ENCODE measurements around the gene TICAM2.

The TICAM2 gene

GRCh38 chr5:115584501-115584900, 17.8 kb downstream of the TICAM2 start:
- Histone ChIP-seq H3K9me3 (ENCODE audit: control insufficient read depth, insufficient read depth, low read length) (no peaks in the 10 kb centered on the region), H3K27me3 (ENCODE audit: control insufficient read depth, insufficient read depth, low read length) (no peaks in the 10 kb centered on the region), H3K4me1 (ENCODE audit: control insufficient read depth, insufficient read depth, low read length) (peaks cover 6% of the 10 kb centered on the region; the same call in 1 of the 2 replicates), H3K9ac (ENCODE audit: low read depth, low read length) (no peak overlapping the region), H3K27ac (ENCODE audit: low read depth, low read length) (no peak overlapping the region), H3K4me3 (ENCODE audit: low read depth, low read length) (no peak overlapping the region), H3K36me3 (ENCODE audit: control insufficient read depth, insufficient read depth, low read length) (no peaks in the 10 kb centered on the region)

GRCh38 chr5:115583474-115583873, 18.8 kb downstream of the TICAM2 start:
- H3K9ac ChIP-seq (ENCODE audit: low read depth, low read length): no peak overlapping the region
- no peaks in the 10 kb centered on the region for H3K9me3 ChIP-seq (ENCODE audit: control insufficient read depth, insufficient read depth, low read length)
- no peak overlapping the region for H3K27ac ChIP-seq (ENCODE audit: low read depth, low read length)
- no peaks in the 10 kb centered on the region for H3K27me3 ChIP-seq (ENCODE audit: control insufficient read depth, insufficient read depth, low read length)
- H3K4me3 ChIP-seq (ENCODE audit: low read depth, low read length): no peak overlapping the region
- H3K36me3 ChIP-seq (ENCODE audit: control insufficient read depth, insufficient read depth, low read length): no peaks in the 10 kb centered on the region
- H3K4me1 ChIP-seq (ENCODE audit: control insufficient read depth, insufficient read depth, low read length): peaks cover 6% of the 10 kb centered on the region; the same call in 1 of the 2 replicates

DNA sequence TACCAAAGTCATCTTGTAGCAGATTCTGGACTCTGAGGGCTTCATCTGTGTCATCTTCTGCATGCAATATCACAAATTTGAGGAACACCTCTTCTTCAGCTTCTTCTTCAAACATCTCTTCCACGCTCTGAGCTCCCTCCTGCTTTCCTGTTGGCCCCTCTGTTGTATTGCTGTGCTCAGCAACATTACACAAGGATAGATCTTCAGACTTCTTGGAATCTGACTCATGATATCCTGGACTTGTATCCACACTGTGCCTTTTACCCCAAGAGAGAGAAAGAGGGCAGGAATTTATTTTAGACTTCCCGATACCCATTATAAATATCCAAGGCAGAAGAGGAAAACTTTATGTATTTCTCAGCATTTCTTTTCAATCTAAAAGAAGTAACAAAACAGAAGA, 21.3 kb downstream of the TICAM2 start:
- no peaks in the 10 kb centered on the region for H3K9me3 ChIP-seq (ENCODE audit: control insufficient read depth, insufficient read depth, low read length)
- H3K27ac ChIP-seq (ENCODE audit: low read depth, low read length): no peak overlapping the region
- H3K36me3 ChIP-seq (ENCODE audit: control insufficient read depth, insufficient read depth, low read length): no peaks in the 10 kb centered on the region
- no peak overlapping the region for H3K9ac ChIP-seq (ENCODE audit: low read depth, low read length)
- peaks cover 6% of the 10 kb centered on the region; the same call in 1 of the 2 replicates for H3K4me1 ChIP-seq (ENCODE audit: control insufficient read depth, insufficient read depth, low read length)
- no peaks in the 10 kb centered on the region for H3K27me3 ChIP-seq (ENCODE audit: control insufficient read depth, insufficient read depth, low read length)
- no peak overlapping the region for H3K4me3 ChIP-seq (ENCODE audit: low read depth, low read length)

DNA sequence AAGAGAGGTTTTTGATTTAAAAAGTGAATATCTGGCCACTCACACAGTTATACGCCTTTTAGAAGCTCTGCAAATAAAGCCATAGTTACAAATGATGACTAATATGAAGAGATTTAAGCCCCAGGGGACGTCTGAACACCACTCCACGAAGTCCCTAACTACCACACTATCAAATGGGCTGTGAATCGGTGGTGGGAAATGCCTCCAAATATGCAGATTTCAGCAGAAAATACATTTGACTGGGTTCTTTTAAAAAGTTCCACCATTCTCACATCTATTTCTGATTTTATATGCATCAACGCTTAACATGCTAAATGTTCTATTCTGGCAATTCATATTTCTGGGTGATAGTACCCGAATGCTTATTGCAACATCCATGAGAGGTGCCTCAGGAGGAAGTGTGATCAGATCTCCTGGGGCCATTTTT, 22.5 kb downstream of the TICAM2 start:
- H3K4me3 ChIP-seq (ENCODE audit: low read depth, low read length): no peak overlapping the region
- H3K27me3 ChIP-seq (ENCODE audit: control insufficient read depth, insufficient read depth, low read length): no peaks in the 10 kb centered on the region
- no peaks in the 10 kb centered on the region for H3K9me3 ChIP-seq (ENCODE audit: control insufficient read depth, insufficient read depth, low read length)
- H3K9ac ChIP-seq (ENCODE audit: low read depth, low read length): no peak overlapping the region
- peaks cover 6% of the 10 kb centered on the region; the same call in 1 of the 2 replicates for H3K4me1 ChIP-seq (ENCODE audit: control insufficient read depth, insufficient read depth, low read length)
- H3K36me3 ChIP-seq (ENCODE audit: control insufficient read depth, insufficient read depth, low read length): no peaks in the 10 kb centered on the region
- no peak overlapping the region for H3K27ac ChIP-seq (ENCODE audit: low read depth, low read length)

GRCh38 chr5:115579216-115579615, 23.1 kb downstream of the TICAM2 start:
- H3K27me3 ChIP-seq (ENCODE audit: control insufficient read depth, insufficient read depth, low read length): no peaks in the 10 kb centered on the region
- H3K4me1 ChIP-seq (ENCODE audit: control insufficient read depth, insufficient read depth, low read length): peaks cover 8% of the 10 kb centered on the region
- no peak overlapping the region for H3K9ac ChIP-seq (ENCODE audit: low read depth, low read length)
- H3K4me3 ChIP-seq (ENCODE audit: low read depth, low read length): no peak overlapping the region
- no peaks in the 10 kb centered on the region for H3K36me3 ChIP-seq (ENCODE audit: control insufficient read depth, insufficient read depth, low read length)
- H3K9me3 ChIP-seq (ENCODE audit: control insufficient read depth, insufficient read depth, low read length): no peaks in the 10 kb centered on the region
- no peak overlapping the region for H3K27ac ChIP-seq (ENCODE audit: low read depth, low read length)

DNA sequence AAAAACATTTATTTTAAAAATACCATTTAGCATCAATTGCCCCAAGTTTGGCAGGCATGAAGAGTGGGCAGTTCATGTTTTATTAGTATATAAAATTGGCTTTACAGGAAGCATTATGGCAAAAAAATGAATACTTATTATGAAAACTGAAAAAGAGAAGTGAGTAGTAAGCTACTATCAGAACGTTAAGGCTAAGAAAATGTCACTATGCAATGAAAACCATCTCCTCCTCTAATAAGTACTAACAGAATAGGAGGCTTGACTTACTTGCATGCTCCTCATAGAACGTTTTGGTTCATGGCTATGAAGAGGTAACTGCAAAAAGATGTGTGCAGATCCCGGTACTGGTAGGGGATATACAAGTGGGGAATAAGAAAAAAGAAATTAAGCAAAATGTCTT, 23.6 kb downstream of the TICAM2 start:
- Histone ChIP-seq H3K9me3 (ENCODE audit: control insufficient read depth, insufficient read depth, low read length) (no peaks in the 10 kb centered on the region), H3K4me1 (ENCODE audit: control insufficient read depth, insufficient read depth, low read length) (peaks cover 10% of the 10 kb centered on the region), H3K27ac (ENCODE audit: low read depth, low read length) (no peak overlapping the region), H3K4me3 (ENCODE audit: low read depth, low read length) (no peak overlapping the region), H3K27me3 (ENCODE audit: control insufficient read depth, insufficient read depth, low read length) (no peaks in the 10 kb centered on the region), H3K36me3 (ENCODE audit: control insufficient read depth, insufficient read depth, low read length) (no peaks in the 10 kb centered on the region), H3K9ac (ENCODE audit: low read depth, low read length) (no peak overlapping the region)

DNA sequence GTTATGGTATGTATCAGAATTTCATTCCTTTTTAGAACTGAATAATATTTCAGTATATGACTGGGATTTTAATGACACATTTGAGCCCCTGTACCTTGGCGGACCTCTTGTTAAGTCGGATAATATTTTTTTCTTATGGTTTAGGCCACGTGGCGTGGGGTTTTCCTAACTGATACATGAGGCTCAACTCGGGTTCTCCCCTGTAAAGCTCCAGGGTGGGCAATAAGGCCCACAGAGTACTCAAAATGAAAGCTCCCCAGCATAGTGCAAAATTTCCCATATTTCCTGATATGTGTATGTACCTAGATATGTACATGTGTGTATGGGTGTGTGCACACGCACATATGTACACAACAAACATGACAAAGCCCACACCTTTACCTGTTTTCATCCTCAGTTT, 24.5 kb downstream of the TICAM2 start:
- no peaks in the 10 kb centered on the region for H3K27me3 ChIP-seq (ENCODE audit: control insufficient read depth, insufficient read depth, low read length)
- H3K36me3 ChIP-seq (ENCODE audit: control insufficient read depth, insufficient read depth, low read length): no peaks in the 10 kb centered on the region
- H3K4me3 ChIP-seq (ENCODE audit: low read depth, low read length): no peak overlapping the region
- H3K9ac ChIP-seq (ENCODE audit: low read depth, low read length): no peak overlapping the region
- peaks cover 5% of the 10 kb centered on the region; the same call in 1 of the 2 replicates for H3K4me1 ChIP-seq (ENCODE audit: control insufficient read depth, insufficient read depth, low read length)
- no peak overlapping the region for H3K27ac ChIP-seq (ENCODE audit: low read depth, low read length)
- H3K9me3 ChIP-seq (ENCODE audit: control insufficient read depth, insufficient read depth, low read length): no peaks in the 10 kb centered on the region

GRCh38 chr5:115577329-115577728, 24.9 kb downstream of the TICAM2 start:
- Histone ChIP-seq H3K4me3 (ENCODE audit: low read depth, low read length) (no peak overlapping the region), H3K4me1 (ENCODE audit: control insufficient read depth, insufficient read depth, low read length) (peaks cover 9% of the 10 kb centered on the region; the same call in 1 of the 2 replicates), H3K27ac (ENCODE audit: low read depth, low read length) (no peak overlapping the region), H3K36me3 (ENCODE audit: control insufficient read depth, insufficient read depth, low read length) (no peaks in the 10 kb centered on the region), H3K27me3 (ENCODE audit: control insufficient read depth, insufficient read depth, low read length) (no peaks in the 10 kb centered on the region), H3K9ac (ENCODE audit: low read depth, low read length) (no peak overlapping the region), H3K9me3 (ENCODE audit: control insufficient read depth, insufficient read depth, low read length) (no peaks in the 10 kb centered on the region)

- Histone ChIP-seq H3K36me3 (ENCODE audit: control insufficient read depth, insufficient read depth, low read length) (no peaks in the 10 kb centered on the region), H3K4me3 (ENCODE audit: low read depth, low read length) (no peak overlapping the region), H3K9me3 (ENCODE audit: control insufficient read depth, insufficient read depth, low read length) (no peaks in the 10 kb centered on the region), H3K9ac (ENCODE audit: low read depth, low read length) (no peak overlapping the region), H3K4me1 (ENCODE audit: control insufficient read depth, insufficient read depth, low read length) (peaks cover 10% of the 10 kb centered on the region), H3K27ac (ENCODE audit: low read depth, low read length) (no peak overlapping the region), H3K27me3 (ENCODE audit: control insufficient read depth, insufficient read depth, low read length) (no peaks in the 10 kb centered on the region)
These were observed 26.9 kb downstream of the TICAM2 start for GRCh38 chr5:115575167-115576070.

DNA sequence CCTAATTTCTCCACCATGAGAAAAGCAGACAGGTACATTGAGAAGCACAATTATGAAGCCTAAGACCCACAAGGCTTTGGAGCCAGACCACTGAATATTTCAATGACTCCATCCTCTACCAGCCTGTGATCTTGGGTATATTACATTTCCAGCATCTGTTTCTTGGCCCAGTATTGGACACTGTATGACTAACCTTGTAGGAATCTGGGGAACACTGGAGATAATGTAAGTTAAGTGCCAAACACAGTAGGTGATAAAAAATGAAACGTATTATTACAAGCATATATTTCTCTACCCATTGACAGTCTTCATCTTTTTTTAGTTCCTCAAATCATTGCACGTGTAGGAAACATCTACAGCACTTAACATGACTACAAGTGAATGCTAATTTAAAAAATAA, 29.1 kb downstream of the TICAM2 start:
- Histone ChIP-seq H3K4me3 (ENCODE audit: low read depth, low read length) (no peak overlapping the region), H3K27ac (ENCODE audit: low read depth, low read length) (no peak overlapping the region), H3K9ac (ENCODE audit: low read depth, low read length) (no peak overlapping the region), H3K27me3 (ENCODE audit: control insufficient read depth, insufficient read depth, low read length) (no peaks in the 10 kb centered on the region), H3K4me1 (ENCODE audit: control insufficient read depth, insufficient read depth, low read length) (peaks cover 10% of the 10 kb centered on the region), H3K9me3 (ENCODE audit: control insufficient read depth, insufficient read depth, low read length) (no peaks in the 10 kb centered on the region), H3K36me3 (ENCODE audit: control insufficient read depth, insufficient read depth, low read length) (no peaks in the 10 kb centered on the region)

GRCh38 chr5:115571441-115571878, 30.8 kb downstream of the TICAM2 start:
- H3K9me3 ChIP-seq (ENCODE audit: control insufficient read depth, insufficient read depth, low read length): no peaks in the 10 kb centered on the region
- H3K36me3 ChIP-seq (ENCODE audit: control insufficient read depth, insufficient read depth, low read length): no peaks in the 10 kb centered on the region
- no peaks in the 10 kb centered on the region for H3K27me3 ChIP-seq (ENCODE audit: control insufficient read depth, insufficient read depth, low read length)
- no peak overlapping the region for H3K4me3 ChIP-seq (ENCODE audit: low read depth, low read length)
- H3K27ac ChIP-seq (ENCODE audit: low read depth, low read length): no peak overlapping the region
- H3K9ac ChIP-seq (ENCODE audit: low read depth, low read length): no peak overlapping the region
- H3K4me1 ChIP-seq (ENCODE audit: control insufficient read depth, insufficient read depth, low read length): peaks cover 10% of the 10 kb centered on the region
